Effector CD4-positive, alpha-beta T cell (primary cell): Measurements from ENCODE around the gene SPINT1.

Experiments used
- DNase-seq: peaks from one replicate; pipeline ENCODE4 v3.0.0-alpha.2; 2020

The SPINT1 gene

DNA sequence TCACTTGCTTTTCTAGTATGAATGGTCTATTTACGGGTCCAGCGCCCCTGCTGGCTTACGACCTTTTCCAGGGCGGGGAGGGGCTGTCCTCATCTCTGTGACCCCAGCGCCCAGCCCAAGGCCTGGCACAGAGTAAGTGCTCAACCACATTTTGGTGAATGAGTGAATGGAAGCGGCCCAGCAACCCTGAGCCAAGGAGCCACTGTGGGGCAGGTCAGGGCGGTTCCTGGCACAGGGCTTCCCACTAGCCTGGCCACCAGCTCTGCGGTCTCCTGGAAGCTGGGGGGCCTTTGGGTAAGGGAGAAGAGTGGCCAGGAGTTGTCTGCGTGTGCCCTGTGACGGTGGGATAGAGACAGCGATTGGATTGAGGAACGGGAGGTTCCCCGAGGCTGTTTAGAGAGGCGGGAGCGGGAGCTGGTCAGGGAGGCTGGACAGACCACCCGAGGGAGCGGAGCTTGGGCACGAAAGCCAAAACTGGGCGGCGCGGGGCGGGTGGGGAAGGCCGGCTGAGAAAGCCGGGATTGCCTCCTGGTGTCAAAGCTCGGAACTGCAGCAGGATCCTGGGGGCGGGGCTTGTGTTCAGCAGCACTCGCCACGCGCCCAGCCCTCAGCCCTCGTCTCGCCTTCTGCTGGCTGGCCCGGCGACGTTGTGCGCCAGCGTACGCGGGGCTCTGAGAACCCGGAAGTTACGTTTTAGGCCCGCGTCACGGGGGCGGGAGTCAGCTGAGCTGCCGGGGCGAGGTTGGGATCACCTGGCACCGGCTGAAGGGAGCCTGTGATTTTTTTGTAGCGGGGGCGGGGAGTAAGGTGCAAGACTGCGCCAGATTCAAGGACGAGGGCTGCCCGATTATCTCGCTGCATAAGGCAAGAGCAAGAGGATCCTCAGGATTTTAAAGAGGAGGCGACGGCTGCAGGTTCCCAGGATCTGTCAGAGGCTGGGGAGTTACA lies 50.2 kb downstream of the SPINT1 start, which contains the start of gene VPS18:
TSS of gene VPS18 (plus strand) at position 718 of the 948 bp plus-strand sequence. CDS start 319 bp downstream, outside the sequence.
- DNase-seq = peak; percentile 98

DNA sequence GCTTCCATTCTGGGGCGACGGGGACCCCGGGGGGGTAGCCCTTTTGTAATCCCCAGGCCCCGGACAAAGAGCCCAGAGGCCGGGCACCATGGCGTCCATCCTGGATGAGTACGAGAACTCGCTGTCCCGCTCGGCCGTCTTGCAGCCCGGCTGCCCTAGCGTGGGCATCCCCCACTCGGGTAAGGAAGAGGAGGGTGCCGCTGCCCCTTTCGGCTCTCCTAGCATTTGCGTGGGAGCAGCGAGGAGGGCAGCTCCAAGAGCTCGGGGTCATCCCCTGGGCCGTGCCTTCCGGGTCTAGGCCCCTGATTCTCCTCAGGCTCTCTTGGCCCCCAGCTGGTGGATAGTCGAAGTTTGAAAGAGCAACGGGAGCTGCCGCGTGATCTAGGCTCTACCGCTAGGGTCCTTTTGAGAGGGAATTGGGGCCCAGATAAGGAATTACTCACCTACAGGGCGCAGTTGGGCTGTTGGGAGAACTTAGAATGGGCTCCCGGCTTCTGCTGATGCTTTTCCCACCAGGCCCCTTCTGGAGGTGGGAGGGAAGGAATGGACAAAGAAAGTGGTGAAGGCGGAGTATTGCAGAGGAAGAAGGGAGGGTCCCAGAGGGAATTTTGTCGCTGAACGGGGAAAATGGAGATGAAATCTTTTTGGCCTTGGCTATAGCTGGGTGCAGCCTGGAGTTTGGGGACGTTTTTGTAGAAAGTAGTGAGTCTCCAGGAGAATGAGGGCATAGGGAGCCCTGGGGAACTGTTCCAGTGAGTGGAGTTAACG lies 51.0 kb downstream of the SPINT1 start:
- peak; percentile 46 for DNase-seq

DNA sequence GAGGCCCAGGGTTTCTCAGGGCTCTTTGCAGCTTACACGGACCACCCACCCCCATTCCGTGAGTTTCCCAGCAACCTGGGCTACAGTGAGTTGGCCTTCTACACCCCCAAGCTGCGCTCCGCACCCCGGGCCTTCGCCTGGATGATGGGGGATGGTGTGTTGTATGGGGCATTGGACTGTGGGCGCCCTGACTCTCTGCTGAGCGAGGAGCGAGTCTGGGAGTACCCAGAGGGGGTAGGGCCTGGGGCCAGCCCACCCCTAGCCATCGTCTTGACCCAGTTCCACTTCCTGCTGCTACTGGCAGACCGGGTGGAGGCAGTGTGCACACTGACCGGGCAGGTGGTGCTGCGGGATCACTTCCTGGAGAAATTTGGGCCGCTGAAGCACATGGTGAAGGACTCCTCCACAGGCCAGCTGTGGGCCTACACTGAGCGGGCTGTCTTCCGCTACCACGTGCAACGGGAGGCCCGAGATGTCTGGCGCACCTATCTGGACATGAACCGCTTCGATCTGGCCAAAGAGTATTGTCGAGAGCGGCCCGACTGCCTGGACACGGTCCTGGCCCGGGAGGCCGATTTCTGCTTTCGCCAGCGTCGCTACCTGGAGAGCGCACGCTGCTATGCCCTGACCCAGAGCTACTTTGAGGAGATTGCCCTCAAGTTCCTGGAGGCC lies 55.8 kb downstream of the SPINT1 start:
- no peak for DNase-seq

DNA sequence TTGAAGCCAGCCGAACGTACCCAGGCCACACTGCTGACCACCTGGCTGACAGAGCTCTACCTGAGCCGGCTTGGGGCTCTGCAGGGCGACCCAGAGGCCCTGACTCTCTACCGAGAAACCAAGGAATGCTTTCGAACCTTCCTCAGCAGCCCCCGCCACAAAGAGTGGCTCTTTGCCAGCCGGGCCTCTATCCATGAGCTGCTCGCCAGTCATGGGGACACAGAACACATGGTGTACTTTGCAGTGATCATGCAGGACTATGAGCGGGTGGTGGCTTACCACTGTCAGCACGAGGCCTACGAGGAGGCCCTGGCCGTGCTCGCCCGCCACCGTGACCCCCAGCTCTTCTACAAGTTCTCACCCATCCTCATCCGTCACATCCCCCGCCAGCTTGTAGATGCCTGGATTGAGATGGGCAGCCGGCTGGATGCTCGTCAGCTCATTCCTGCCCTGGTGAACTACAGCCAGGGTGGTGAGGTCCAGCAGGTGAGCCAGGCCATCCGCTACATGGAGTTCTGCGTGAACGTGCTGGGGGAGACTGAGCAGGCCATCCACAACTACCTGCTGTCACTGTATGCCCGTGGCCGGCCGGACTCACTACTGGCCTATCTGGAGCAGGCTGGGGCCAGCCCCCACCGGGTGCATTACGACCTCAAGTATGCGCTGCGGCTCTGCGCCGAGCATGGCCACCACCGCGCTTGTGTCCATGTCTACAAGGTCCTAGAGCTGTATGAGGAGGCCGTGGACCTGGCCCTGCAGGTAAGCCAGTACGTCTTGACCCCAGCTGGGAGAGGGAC lies 56.6 kb downstream of the SPINT1 start:
- no peak for DNase-seq

DNA sequence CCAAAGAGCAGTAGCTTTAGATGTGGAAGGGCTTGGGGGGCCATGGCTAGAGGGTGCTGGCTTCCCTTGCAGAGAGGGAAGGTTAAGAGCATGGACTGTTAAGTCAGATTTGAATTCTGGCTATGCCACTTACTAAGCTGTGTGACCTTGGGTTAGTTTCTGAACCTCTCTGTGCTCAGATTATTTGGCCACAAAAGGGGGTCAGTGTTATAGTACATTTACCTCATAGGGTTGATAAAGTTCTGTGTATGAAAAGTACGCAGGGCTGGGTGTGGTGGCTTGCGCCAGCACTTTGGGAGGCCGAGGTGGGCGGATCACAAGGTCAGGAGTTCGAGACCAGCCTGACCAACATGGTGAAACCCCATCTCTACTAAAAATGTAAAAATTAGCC lies 57.2 kb downstream of the SPINT1 start:
- DNase-seq = no peak

DNA sequence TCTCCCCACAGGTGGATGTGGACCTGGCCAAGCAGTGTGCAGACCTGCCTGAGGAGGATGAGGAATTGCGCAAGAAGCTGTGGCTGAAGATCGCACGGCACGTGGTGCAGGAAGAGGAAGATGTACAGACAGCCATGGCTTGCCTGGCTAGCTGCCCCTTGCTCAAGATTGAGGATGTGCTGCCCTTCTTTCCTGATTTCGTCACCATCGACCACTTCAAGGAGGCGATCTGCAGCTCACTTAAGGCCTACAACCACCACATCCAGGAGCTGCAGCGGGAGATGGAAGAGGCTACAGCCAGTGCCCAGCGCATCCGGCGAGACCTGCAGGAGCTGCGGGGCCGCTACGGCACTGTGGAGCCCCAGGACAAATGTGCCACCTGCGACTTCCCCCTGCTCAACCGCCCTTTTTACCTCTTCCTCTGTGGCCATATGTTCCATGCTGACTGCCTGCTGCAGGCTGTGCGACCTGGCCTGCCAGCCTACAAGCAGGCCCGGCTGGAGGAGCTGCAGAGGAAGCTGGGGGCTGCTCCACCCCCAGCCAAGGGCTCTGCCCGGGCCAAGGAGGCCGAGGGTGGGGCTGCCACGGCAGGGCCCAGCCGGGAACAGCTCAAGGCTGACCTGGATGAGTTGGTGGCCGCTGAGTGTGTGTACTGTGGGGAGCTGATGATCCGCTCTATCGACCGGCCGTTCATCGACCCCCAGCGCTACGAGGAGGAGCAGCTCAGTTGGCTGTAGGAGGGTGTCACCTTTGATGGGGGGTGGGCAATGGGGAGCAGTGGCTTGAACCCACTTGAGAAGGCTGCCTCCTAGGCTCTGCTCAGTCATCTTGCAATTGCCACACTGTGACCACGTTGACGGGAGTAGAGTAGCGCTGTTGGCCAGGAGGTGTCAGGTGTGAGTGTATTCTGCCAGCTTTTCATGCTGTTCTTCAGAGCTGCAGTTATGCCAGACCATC lies 59.0 kb downstream of the SPINT1 start:
- DNase-seq = no peak

DNA sequence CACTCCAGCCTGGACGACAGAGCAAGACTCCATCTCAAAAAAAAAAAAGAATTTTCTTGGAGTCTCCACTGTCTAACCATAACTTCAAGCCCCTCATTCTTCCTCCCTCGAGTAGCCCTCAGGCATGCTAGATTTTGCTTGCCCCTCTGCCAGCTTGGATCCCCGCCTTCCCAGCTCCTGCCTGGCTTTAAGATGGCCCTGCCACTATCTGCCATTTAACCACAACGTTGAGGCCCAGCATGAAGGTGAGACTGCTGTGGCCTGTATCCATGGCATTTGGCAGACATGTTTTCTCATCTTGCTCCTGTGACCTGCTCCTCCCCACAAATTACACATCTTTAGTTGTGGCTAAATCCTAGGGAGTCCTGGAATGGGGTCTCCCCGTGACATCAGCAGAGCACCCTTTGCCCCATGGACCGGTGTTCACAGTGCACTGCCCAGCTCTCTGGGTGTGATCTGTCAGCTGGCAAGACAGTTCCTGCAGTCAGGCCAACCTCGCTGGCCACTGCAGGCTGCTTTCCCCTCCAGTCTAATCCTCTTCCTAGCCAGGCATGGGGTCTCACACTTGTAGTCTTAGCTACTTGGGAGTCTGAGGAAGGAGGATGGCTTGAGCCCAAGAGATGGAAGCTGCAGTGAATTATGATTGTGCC lies 60.8 kb downstream of the SPINT1 start:
- DNase-seq = no peak

DNA sequence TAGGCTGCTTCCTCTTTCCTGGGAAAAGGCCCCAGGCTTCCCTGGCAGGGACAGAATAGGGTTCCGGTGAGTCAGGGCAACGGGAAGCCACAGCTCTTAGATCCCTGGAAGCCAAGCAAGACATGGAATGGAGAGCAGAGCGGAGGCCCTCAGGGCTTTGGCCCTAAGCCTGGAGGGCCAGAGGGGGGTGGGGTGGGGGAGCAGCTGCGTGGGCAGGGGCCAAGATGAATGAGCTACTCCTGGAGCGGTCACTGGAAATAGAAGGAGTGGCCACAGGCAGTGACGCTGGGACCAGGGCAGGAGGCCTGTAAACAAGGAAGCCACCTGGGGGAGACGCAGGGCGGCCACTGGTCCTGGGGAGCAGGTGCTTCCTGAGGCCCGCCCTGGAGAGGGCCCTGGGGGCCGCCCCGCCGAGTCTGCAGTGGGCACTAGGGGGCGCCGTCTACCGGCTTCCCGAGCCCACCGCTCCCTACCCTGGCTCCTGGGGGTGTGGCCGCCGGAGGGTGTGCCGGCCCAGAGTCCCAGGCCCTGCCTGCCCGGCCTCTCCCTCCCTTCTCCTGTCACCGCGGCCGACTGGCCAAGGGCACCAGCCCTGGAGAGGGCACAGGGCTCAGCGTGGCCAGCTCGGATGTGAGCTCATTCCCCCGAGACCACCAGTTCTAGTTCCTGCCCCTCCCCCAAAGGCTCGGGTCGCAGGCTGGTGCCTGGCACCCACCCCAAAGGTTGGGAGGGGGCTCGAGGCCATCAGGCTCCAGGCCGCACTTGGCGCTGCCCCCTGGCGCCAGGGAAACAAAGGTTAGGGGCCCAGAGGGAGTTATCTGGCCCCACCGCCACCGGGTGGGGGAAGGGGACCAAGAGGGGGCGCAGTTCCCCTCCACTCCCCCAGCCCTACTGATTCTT lies 62.5 kb downstream of the SPINT1 start:
- DNase-seq = peak; percentile 63

DNA sequence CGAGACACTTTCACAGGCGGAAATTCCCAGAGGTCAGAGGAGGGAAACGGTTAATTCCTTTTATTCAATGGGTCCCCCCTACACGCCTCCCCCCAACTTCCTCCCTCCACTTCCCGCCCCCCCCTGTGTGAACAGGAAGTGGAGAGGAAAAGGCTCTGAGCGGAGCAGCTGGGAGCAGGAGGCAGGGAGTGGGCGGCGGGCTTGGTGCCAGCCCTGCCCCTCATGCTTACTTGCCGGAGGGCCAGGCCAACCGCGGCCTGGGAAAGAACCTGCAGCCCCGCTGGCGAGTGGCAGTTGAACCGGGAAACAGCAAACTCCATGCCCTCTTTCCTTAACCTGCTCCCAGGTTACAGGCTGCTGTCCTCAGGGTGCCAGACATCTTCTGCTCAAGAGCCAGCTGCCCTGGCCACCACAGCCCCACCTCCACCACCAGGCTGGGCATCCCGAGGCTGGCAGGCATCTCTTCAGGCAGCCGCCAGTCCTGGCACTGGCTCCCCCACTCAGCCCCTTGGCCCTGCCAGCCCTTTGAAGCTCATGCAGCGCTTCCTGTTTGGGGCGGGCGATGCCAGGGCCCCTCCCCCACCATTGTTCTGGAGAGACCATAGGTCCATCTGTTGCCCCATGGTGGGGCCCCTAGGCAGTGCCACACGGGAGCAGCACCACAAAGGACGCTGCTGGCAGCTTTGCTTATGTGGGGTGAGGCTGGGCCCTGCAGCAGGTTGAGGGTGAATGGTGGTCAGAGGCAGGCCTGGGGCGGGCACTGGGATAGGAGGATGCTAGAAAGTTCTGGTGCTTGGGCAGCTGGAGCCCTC lies 63.3 kb downstream of the SPINT1 start:
- DNase-seq = peak; percentile 49
